Choroid plexus epithelial cell (primary cell): Measurements from ENCODE around the gene C1orf198.

Experiments
- DNase-seq: peaks from one replicate; pipeline ENCODE4 v3.0.0-alpha.2; 2010; ENCODE audit warnings: low read depth
- H3K4me3 ChIP-seq: 2 replicates; pipeline ENCODE4 v1.5.1; 2011; ENCODE audit warnings: low read depth, mild to moderate bottlenecking, control low read depth, low read length, moderate library complexity
- CTCF ChIP-seq: conservative IDR thresholded peaks from 2 replicates; pipeline ENCODE4 v1.5.1; 2011; ENCODE audit warnings: low read depth, mild to moderate bottlenecking, control low read depth, inconsistent platforms, low read length, moderate library complexity

Gene C1orf198

GRCh38 chr1:230797942-230798365 is 70.4 kb downstream of the C1orf198 start:
- TF ChIP-seq CTCF = peak; percentile 91
- H3K4me3 ChIP-seq = no peak overlapping the region
- peak; percentile 86 for DNase-seq

GRCh38 chr1:230797376-230797920 is 70.9 kb downstream of the C1orf198 start:
- H3K4me3 ChIP-seq = no peak overlapping the region
- DNase-seq = no peak
- no peak for TF ChIP-seq CTCF

GRCh38 chr1:230796626-230797025 is 71.7 kb downstream of the C1orf198 start:
- H3K4me3 ChIP-seq = no peak overlapping the region
- no peak for TF ChIP-seq CTCF
- no peak for DNase-seq

GRCh38 chr1:230794871-230795605 is 73.3 kb downstream of the C1orf198 start:
- H3K4me3 ChIP-seq = no peak overlapping the region
- DNase-seq = no peak
- TF ChIP-seq CTCF = no peak

- no peak for TF ChIP-seq CTCF
- no peak for DNase-seq
- H3K4me3 ChIP-seq = no peak overlapping the region
These were observed 73.9 kb downstream of the C1orf198 start for GRCh38 chr1:230794431-230794830.

- no peak overlapping the region for H3K4me3 ChIP-seq
- DNase-seq = no peak
- no peak for TF ChIP-seq CTCF
These were observed 74.9 kb downstream of the C1orf198 start for GRCh38 chr1:230793463-230793745.
